GM11168 (cell line): Measurements from ENCODE around the gene PEX10.

Experiments used
- in situ Hi-C: fragments of 300-500 bp; cut with MboI; formaldehyde crosslinking; loops from one replicate; pipeline ENCODE4 v1.12.0; 2022; ENCODE audit warnings: low sequenced_read_pairs; ENCODE audit not compliant: unreplicated experiment

Gene PEX10

GRCh38 chr1:2408456-2408855, 3.9 kb downstream of the PEX10 start:
- in situ Hi-C loops, result no loop called here

GRCh38 chr1:2407991-2408275, 4.4 kb downstream of the PEX10 start:
- in situ Hi-C loops, result no loop called here

GRCh38 chr1:2407166-2407990, 5.0 kb downstream of the PEX10 start:
- in situ Hi-C loops, result no loop called here

- in situ Hi-C loops, result no loop called here
These were observed 5.8 kb downstream of the PEX10 start for GRCh38 chr1:2406451-2407041.

- in situ Hi-C loops, result no loop called here
These were observed 6.6 kb downstream of the PEX10 start for GRCh38 chr1:2405588-2406295.

- in situ Hi-C loops, result no loop called here
These were observed 7.4 kb downstream of the PEX10 start for GRCh38 chr1:2404890-2405511.

- in situ Hi-C loops, result no loop called here
These were observed 8.0 kb downstream of the PEX10 start for GRCh38 chr1:2404142-2404889.

GRCh38 chr1:2403273-2403672, 9.1 kb downstream of the PEX10 start:
- in situ Hi-C loops, result no loop called here

- in situ Hi-C loops, result no loop called here
These were observed 9.9 kb downstream of the PEX10 start for GRCh38 chr1:2402420-2402819.

- in situ Hi-C loops, result no loop called here
These were observed 11.3 kb downstream of the PEX10 start for GRCh38 chr1:2400950-2401649.

- in situ Hi-C loops, result no loop called here
These were observed 11.8 kb downstream of the PEX10 start for GRCh38 chr1:2400576-2400909.

- in situ Hi-C loops, result no loop called here
These were observed 12.3 kb downstream of the PEX10 start for GRCh38 chr1:2399890-2400575.

- in situ Hi-C loops, result no loop called here
These were observed 13.5 kb downstream of the PEX10 start for GRCh38 chr1:2398871-2399270.

GRCh38 chr1:2397007-2397679, 15.2 kb downstream of the PEX10 start:
- in situ Hi-C loops, result no loop called here

- in situ Hi-C loops, result no loop called here
These were observed 15.9 kb downstream of the PEX10 start for GRCh38 chr1:2396476-2396875.

- in situ Hi-C loops, result no loop called here
These were observed 16.3 kb downstream of the PEX10 start for GRCh38 chr1:2396059-2396458.

GRCh38 chr1:2395245-2395644, 17.1 kb downstream of the PEX10 start:
- in situ Hi-C loops, result no loop called here

GRCh38 chr1:2394761-2395160, 17.6 kb downstream of the PEX10 start:
- in situ Hi-C loops, result no loop called here

- in situ Hi-C loops, result no loop called here
These were observed 18.1 kb downstream of the PEX10 start for GRCh38 chr1:2394220-2394619.
